GM18951 (cell line): Measurements from ENCODE around the gene CECR2.

Experiments used
- POLR2A ChIP-seq: IDR thresholded peaks from 4 replicates; pipeline ENCODE4 v1.6.1; 2011; ENCODE audit warnings: mild to moderate bottlenecking; ENCODE audit not compliant: insufficient read length, insufficient read depth; ENCODE audit errors: extremely low read depth
- in situ Hi-C: fragments of 300-500 bp; cut with MboI; formaldehyde crosslinking; loops from one replicate; pipeline ENCODE4 v1.12.0; 2022; ENCODE audit warnings: low sequenced_read_pairs, mixed read lengths, inconsistent platforms; ENCODE audit not compliant: unreplicated experiment

The CECR2 gene

DNA sequence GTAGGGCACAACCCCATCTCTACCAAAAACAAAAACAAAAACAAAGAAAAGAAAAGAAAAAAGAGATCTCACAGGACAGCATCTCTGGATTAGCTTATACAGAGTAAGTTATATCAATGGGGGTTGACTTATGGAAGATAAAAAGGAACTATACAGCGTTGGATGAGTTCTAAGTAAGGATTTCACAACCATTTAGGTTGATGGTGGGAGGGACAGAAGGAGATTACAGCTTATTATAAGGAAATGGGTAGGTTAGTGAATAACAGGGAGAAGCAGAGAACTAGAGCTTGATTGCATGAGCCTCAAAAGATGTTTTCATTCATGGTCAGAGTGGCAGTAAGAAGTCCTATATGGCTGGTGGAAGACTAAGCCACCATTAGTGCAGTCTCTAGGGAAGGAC, 60.3 kb downstream of the CECR2 start:
- no peak for TF ChIP-seq POLR2A
- in situ Hi-C loops = no loop called here

DNA sequence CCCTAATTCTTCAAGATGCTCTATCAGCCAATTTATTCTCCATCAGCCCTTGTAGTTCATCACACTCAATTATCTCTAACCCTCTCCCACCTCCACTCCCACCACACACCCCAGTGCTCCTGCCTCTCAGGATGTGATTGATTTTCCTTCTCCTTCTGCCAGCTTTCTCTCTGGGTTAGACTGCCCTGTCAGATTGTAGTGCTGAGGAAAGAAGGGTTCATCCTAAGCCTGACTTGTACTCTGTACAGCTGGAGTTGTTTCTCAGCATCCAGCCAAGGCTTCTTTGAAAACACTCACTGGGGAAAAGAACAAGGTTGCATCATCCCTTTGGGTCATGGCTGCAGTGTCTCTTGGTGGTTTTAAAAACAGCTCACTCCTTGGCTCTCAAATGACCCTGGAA, 61.2 kb downstream of the CECR2 start:
- TF ChIP-seq POLR2A = no peak
- in situ Hi-C loops = no loop called here

DNA sequence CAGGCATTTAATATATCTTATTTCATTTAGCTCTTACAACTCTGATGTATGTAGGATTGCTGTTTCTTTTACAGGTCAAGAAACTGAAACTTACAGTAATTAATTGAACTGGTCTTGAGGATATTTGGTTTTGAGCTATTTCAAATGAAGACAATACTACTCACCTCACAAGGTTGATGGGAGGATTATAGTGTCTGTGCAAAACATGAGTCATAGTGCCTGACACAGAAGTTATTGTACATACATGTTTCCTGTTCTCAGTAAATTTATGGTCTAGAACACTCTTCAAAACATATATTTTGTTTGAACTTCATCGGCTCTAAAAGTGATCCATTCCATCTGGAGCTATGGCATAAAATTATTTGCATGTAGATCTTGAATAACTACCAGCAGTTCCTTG, 61.9 kb downstream of the CECR2 start:
- TF ChIP-seq POLR2A = no peak
- in situ Hi-C loops = no loop called here

DNA sequence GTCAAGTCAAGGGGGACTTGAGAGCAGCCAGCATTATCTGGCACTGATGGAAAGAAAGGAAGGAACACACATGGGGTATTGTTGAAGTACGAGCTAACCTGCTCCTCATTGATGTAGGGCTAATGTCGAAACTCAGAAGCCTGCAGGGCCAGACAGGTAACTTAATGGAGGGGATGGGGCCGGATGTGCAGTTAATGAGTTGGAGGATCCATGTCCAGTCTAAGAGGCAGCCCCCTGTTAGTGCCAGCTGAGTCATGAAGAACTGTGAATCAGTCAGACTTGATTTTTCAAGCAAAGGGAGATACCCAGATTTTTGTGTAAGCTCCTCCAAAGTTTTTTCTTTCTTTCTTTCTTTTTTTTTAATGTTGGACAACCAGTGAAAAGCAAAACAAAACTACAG, 65.6 kb downstream of the CECR2 start:
- no peak for TF ChIP-seq POLR2A
- in situ Hi-C loops = no loop called here

DNA sequence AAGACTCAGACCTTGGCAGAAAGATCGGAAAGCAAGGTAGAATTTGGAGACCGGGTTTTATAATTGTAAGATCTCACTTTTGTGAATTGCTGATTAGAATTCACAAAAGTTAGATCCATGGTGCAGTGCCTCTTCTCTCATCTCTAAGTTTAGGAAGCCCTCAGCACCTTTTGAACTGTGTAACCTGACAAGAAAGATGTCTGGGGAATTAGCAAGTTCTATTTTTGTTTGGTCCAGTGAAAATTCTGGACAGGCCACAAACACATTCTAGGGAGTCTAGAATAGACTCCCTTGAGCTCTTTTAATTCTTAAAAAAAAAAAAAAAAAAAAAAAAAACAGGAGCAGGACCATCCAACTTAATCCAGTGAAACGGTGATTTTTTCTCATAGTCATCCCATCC, 66.1 kb downstream of the CECR2 start:
- TF ChIP-seq POLR2A = no peak
- in situ Hi-C loops = no loop called here

DNA sequence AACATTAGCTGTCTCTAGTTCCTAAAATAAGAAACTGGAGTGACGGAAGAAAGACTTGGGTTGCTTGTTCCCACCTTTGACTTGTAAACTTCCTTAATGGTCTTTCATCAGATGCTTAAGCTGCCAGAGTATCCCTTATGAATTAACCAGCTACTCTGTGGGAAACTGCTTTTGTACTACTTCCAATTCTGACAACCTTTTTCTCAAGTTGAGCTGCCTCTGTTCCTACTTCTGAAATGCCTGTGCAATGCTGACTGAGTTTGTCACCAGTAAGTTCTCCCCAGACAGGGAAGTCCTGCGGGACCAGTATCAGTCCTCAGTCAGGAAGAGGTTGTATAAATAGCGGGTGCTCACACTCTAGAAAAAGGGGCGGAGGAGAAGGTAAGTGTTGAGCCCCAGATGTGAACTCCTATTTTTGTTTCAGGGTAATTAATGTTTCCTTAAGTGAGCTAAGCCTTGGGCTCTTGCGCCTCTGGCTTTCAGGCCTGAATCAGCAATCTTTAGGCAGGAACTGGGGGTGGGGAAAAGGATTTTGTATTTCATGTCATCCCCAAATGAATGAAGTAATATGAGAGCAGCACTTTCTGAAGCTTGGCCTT, 67.2 kb downstream of the CECR2 start:
- in situ Hi-C loops = no loop called here
- no peak for TF ChIP-seq POLR2A

DNA sequence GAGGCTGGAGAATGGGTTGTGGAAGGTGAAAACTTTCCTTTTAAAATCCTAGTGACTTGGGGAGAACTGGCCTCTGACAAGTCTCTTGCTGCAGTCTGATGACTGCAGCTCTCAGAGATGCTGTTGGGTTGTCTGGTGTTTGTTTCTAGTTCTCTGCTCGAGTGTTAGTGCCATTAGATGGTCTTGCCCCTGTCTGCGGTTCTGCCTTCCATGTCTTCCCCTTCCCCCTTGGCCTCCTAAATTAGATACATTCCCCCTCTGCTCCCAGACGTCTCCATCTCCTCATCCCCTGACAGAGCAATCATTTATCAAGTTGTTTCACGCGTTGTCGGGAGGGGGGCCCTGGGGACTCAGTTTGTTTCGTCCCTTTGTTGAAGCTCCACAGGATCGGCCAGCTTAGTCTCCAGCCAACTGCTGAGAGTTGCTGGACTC, 67.7 kb downstream of the CECR2 start:
- in situ Hi-C loops = no loop called here

DNA sequence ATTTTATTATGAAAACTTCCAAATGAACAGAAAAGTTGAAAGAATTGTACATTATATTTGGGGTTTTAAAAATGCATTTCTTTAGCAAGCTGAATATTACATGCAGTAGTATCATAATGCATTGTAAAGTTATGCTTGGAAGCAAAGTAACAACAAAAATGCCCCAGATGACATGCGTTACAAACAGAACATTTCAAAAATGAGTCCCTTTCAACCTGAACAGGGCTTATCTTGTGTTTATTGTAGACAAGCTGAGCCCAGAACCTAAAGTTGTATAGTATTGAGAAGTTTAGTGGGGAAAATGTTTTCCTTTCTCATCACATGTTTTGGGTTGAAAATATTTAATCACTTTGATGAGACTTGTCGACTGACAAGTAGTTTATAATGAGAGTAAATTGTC, 68.8 kb downstream of the CECR2 start:
- TF ChIP-seq POLR2A = no peak
- in situ Hi-C loops = no loop called here

More for the DNA sequence above, 67.7 kb downstream of the CECR2 start:
- TF ChIP-seq POLR2A = no peak

DNA sequence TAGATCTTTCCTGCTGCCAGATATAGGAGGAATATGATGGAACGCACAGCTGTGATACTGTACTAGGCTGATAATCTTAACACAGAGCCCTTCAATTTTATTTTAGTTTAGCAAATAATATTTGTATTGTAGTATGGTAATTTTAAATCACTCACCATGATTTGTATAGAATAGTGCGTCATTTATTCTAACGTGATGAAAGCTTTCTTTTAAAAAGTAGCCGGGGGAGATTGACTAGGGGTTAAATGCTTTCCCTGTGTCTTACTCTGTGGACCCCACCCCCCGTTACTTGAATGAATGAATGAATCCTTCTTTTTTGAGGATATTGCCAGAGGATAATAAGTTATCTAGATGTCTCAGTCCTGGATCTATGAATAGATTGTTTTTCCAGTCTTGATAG, 72.1 kb downstream of the CECR2 start:
- in situ Hi-C loops = no loop called here
- TF ChIP-seq POLR2A = no peak

DNA sequence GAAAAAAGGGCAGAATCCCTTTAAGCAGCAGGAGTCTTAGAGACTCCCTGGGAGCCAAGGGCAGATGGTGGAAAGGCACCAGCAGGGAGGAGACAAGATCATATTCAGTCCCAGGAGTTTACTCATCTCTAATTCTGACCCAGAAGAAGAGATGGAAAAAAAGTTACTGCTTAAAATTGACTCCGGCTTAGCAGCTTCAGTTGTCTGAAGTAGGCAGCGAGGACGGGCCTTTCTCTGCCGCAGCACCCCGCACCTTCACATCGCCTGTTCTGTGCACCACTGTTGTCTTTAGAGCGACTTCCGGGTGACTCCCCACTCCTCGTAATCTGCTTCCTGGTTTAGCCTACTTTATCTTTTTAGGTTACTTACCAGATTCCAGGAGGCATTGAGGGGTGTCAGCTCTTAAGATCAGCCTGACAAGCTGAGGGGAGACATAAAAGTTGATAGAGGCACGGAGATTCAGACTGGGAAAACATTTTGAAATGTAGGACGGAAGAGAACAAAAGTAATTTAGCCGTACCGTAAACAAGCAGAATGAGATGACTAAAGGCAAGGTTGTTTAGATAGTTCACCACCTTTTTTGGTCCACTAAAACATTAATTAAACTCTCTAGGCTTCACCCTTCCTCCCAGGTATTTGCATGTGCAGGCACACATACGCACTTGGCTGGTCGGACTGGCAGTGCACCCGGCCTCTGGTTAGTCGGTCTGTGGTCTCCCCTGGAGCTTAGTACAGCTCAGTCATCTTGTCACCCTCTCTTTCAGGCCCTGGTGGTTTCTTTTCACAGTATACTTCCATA, 74.3 kb downstream of the CECR2 start:
- in situ Hi-C loops = no loop called here
- TF ChIP-seq POLR2A = no peak

DNA sequence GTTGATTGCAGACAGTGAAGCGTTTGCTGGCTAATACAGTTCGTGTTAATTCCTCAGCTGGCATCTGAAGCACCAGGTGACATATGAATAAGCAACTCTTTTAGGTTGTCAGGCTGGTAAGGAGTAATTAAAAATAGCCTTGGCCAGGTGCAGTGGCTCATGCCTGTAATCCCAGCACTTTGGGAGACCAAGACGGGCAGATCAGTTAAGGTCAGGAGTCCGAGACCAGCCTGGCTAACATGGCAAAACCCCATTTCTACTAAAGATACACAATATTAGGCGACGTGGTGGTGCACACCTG, 74.9 kb downstream of the CECR2 start:
- TF ChIP-seq POLR2A = no peak
- in situ Hi-C loops = no loop called here

DNA sequence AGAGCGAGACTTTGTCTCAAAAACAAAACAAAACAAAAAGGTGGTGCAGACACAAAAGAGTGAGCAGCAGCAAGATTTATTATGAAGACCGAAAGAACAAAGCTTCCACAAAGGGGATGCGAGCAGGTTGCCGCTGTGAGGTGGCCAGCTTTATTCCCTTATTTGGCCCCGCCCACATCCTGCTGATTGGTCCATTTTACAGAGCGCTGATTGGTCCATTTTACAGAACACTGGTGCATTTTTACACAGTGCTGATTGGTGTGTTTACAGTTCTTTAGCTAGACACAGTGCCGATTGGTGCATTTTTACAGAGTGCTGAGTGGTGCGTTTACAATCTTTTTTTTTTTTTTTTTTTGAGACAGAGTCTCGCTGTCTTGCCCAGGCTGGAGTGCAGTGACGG, 77.4 kb downstream of the CECR2 start:
- in situ Hi-C loops = no loop called here
- no peak for TF ChIP-seq POLR2A

DNA sequence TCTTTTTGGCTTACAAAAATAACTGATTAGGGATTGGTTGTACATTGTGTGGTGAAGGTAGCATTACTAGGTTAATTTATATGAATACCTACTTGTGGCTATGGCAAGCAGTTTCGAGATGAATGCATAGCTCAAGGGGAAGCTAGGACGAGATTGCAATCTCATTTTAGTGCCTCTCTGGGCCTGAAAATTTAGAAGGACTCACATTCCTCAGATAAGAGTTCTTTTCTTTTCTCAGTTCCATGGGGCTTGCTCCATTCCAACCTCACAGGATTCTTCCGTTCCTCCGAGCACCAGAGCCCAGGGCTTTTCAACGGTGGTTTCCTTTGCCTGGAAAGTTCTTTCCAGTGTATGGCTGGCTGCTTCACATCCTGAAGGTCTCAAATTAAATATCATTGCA, 82.1 kb downstream of the CECR2 start:
- in situ Hi-C loops = no loop called here
- TF ChIP-seq POLR2A = no peak

DNA sequence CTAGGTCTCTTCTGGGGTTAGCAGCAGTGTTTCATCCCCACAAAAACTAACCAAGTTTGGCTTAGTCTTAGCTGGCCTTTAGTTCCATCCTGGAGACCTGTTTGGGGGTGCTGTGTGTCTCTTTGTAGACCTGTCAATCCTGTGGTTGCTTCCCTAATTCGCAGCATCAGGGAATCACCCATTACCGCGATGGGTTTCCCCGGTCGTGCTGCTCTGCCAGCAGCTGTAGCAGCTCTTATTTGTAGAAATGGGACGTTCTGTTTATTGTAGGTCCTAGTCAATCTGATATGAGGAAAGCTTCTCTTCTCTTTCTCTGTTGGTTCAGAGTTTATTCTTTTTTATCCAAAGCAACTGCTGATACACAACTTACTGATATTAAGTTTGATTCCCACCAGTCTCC, 91.6 kb downstream of the CECR2 start:
- TF ChIP-seq POLR2A = no peak
- in situ Hi-C loops = no loop called here
